ENCODE results near the gene UBL3.

DNA sequence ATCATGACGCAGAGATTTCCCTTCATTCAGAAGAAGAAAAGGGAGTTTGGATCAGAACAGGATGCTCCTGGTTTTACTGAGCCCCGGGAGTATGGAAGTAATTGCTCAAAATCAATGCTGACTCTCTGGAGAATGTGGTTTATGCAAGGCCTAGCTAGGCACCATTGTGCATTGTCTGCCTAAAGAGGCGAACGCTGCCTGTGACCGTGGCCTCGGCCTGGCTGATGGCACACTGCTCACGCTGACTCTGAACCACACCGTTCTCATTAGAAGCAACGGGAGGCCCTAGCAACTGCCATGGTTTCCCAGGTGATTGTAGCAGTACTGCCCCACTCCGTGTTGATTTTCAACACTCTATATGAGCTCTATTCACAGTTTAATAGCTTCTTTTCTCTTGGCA lies 41.7 kb upstream of the UBL3 start:
- TF ChIP-seq POLR2AphosphoS5 (IDR thresholded peaks at IDR 0.05; ENCODE audit: low read depth, low read length): no peak
- TF ChIP-seq, protein P1, sequence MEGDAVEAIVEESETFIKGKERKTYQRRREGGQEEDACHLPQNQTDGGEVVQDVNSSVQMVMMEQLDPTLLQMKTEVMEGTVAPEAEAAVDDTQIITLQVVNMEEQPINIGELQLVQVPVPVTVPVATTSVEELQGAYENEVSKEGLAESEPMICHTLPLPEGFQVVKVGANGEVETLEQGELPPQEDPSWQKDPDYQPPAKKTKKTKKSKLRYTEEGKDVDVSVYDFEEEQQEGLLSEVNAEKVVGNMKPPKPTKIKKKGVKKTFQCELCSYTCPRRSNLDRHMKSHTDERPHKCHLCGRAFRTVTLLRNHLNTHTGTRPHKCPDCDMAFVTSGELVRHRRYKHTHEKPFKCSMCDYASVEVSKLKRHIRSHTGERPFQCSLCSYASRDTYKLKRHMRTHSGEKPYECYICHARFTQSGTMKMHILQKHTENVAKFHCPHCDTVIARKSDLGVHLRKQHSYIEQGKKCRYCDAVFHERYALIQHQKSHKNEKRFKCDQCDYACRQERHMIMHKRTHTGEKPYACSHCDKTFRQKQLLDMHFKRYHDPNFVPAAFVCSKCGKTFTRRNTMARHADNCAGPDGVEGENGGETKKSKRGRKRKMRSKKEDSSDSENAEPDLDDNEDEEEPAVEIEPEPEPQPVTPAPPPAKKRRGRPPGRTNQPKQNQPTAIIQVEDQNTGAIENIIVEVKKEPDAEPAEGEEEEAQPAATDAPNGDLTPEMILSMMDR (IDR thresholded peaks at IDR 0.05): no peak
